ENCODE measurements around the gene SYCP2.

The SYCP2 gene

GRCh38 chr20:59825944-59826759 is 107.3 kb downstream of the SYCP2 start:
- Histone ChIP-seq H3K36me3 (ENCODE audit: insufficient read depth, low read length) (no peaks in the 10 kb centered on the region), H3F3A (ENCODE audit: insufficient read depth, low read length) (no peaks in the 10 kb centered on the region), H3K4me2 (ENCODE audit: low read length) (no peak overlapping the region), H4K20me1 (ENCODE audit: insufficient read depth, low read length) (no peaks in the 10 kb centered on the region), H3K9ac (ENCODE audit: low read length) (no peak overlapping the region), H3K79me2 (ENCODE audit: insufficient read depth, low read length) (no peaks in the 10 kb centered on the region), H3K9me2 (ENCODE audit: low read depth, low read length) (no peaks in the 10 kb centered on the region), H3K27me3 (ENCODE audit: insufficient read depth, low read length) (no peaks in the 10 kb centered on the region), H3K4me1 (ENCODE audit: insufficient read depth, low read length, severe bottlenecking) (no peaks in the 10 kb centered on the region), H2AFZ (ENCODE audit: low read length) (no peak overlapping the region), H3K4me3 (ENCODE audit: low read depth, low read length, poor library complexity, severe bottlenecking) (no peak overlapping the region), H3K9me3 (ENCODE audit: low read length) (no peaks in the 10 kb centered on the region), H3K27ac (ENCODE audit: low read depth, low read length, poor library complexity, severe bottlenecking) (no peak overlapping the region)
- TF ChIP-seq CTCF (IDR thresholded peaks at IDR 0.05; ENCODE audit: low read length): no peak
- TF ChIP-seq EZH2 (IDR thresholded peaks at IDR 0.05; ENCODE audit: borderline replicate concordance, low read length): no peak

- no peaks in the 10 kb centered on the region for H3K9me3 ChIP-seq (ENCODE audit: low read length)
- H3K27me3 ChIP-seq (ENCODE audit: insufficient read depth, low read length): no peaks in the 10 kb centered on the region
- H3K36me3 ChIP-seq (ENCODE audit: insufficient read depth, low read length): no peaks in the 10 kb centered on the region
- TF ChIP-seq EZH2 (IDR thresholded peaks at IDR 0.05; ENCODE audit: borderline replicate concordance, low read length) (no peak), CTCF (IDR thresholded peaks at IDR 0.05; ENCODE audit: low read length) (no peak)
- H4K20me1 ChIP-seq (ENCODE audit: insufficient read depth, low read length): no peaks in the 10 kb centered on the region
- H3K79me2 ChIP-seq (ENCODE audit: insufficient read depth, low read length): no peaks in the 10 kb centered on the region
- no peaks in the 10 kb centered on the region for H3F3A ChIP-seq (ENCODE audit: insufficient read depth, low read length)
- no peaks in the 10 kb centered on the region for H3K9me2 ChIP-seq (ENCODE audit: low read depth, low read length)
- no peak overlapping the region for H3K27ac ChIP-seq (ENCODE audit: low read depth, low read length, poor library complexity, severe bottlenecking)
- H3K4me3 ChIP-seq (ENCODE audit: low read depth, low read length, poor library complexity, severe bottlenecking): no peak overlapping the region
- no peaks in the 10 kb centered on the region for H3K4me1 ChIP-seq (ENCODE audit: insufficient read depth, low read length, severe bottlenecking)
- H3K4me2 ChIP-seq (ENCODE audit: low read length): no peak overlapping the region
- H2AFZ ChIP-seq (ENCODE audit: low read length): no peak overlapping the region
- no peak overlapping the region for H3K9ac ChIP-seq (ENCODE audit: low read length)
Observed at GRCh38 chr20:59825563-59825920, 107.9 kb downstream of the SYCP2 start.

GRCh38 chr20:59824711-59825562 is 108.5 kb downstream of the SYCP2 start:
- Histone ChIP-seq H3K27ac (ENCODE audit: low read depth, low read length, poor library complexity, severe bottlenecking) (no peak overlapping the region), H4K20me1 (ENCODE audit: insufficient read depth, low read length) (no peaks in the 10 kb centered on the region), H3K4me2 (ENCODE audit: low read length) (no peak overlapping the region), H3K4me1 (ENCODE audit: insufficient read depth, low read length, severe bottlenecking) (no peaks in the 10 kb centered on the region), H2AFZ (ENCODE audit: low read length) (no peak overlapping the region), H3F3A (ENCODE audit: insufficient read depth, low read length) (no peaks in the 10 kb centered on the region), H3K79me2 (ENCODE audit: insufficient read depth, low read length) (no peaks in the 10 kb centered on the region), H3K9ac (ENCODE audit: low read length) (no peak overlapping the region), H3K27me3 (ENCODE audit: insufficient read depth, low read length) (no peaks in the 10 kb centered on the region), H3K9me3 (ENCODE audit: low read length) (no peaks in the 10 kb centered on the region), H3K4me3 (ENCODE audit: low read depth, low read length, poor library complexity, severe bottlenecking) (no peak overlapping the region), H3K9me2 (ENCODE audit: low read depth, low read length) (no peaks in the 10 kb centered on the region), H3K36me3 (ENCODE audit: insufficient read depth, low read length) (no peaks in the 10 kb centered on the region)
- no peak for TF ChIP-seq EZH2 (IDR thresholded peaks at IDR 0.05; ENCODE audit: borderline replicate concordance, low read length)
- TF ChIP-seq CTCF (IDR thresholded peaks at IDR 0.05; ENCODE audit: low read length): no peak
